ENCODE results near the gene POTEB.
"Not testable (repeated sequence)": the region's sequence is repeated elsewhere in the genome, so short reads cannot be mapped to it uniquely, and the experiment has no call there.

Gene POTEB

DNA sequence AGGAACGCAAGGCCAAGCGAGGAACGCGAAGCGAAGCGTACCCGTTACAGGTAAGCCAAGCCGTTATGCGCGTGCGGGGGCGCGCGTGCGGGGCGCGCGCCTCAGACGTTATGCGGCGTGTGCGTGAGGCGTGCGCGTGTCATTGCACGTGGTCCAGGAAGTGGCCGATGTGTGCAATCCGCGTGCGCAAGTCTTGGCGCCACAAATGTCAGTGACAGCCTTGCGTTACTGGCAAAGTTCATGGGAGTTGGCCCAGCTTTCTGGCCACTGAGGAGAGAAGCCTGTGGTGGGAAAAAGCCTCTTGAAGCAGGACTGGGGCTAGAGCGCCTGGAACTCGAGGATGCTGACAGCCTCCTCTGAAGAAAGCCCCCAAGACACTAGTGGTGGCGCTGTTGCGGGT is at the start of gene POTEB:
TSS of gene POTEB (minus strand) at position 101 of the 400 bp plus-strand sequence. CDS start 489 bp downstream, outside the sequence.
- DNase-seq (ENCODE audit: low read depth in 2 of 2) = not testable (repeated sequence)

DNA sequence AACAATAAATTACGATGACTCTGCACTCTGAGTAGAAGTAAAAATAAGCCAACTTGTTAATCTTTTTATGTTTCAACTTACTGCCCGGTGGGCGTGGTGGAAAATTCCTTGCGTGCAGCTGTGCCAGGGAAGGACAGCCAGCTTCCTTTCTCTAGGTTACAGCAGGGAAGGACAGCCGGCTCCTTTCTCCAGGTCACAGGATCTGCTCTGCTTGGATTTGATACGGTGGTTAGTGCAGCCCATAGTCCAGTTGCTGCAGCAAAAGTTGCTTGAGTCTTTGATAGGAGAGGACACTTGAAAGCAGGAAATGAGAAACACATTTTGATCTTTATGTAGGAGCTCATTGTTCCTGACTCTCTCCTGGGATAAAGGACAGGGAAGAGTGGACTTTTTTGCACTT is 13.4 kb upstream of the POTEB start:
- DNase-seq (ENCODE audit: low read depth in 2 of 2) = not testable (repeated sequence)

DNA sequence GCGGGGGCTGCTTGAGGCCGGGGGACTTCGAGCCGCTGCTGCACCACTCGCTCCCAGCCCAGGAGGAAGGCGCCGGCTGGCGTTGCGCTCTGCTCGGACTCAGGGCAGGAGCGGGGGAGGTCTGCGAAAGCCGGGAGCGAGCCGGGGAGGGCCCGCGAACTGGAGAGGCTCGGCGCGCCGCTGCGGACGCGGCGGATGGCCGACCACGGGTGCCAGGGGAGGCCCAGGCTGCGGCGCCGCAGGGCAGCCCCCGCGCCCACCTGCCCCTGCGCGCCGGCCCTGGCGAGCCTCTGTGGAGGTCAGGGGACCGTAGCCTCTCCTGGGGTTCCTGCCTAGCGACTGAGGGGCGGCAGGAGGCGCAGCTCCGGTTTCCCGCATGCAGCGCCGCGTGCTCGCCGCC is 12.0 kb upstream of the POTEB start:
- DNase-seq (ENCODE audit: low read depth in 2 of 2) = not testable (repeated sequence)

DNA sequence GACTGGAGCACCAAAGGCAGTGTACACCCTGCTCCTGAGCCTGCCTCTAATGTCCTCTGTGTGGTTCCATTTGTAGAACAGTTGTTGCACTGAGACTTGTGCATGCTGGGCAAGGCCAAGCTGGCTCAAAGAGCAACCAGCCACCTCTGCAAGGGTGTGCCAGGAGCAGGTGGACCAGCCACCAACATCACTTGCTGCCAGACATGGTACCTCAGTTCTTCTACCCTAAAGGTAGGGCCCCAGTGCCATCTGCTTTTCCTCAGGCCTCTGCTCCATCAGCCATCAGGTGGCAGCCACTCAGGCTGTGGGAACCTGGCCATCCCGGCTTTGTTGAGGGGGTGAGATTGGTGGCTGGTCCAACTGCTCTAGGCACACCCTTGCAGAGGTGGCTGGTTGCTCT is 38.7 kb downstream of the POTEB start:
- DNase-seq (ENCODE audit: low read depth in 2 of 2) = not testable (repeated sequence)

Measured in stimulated activated CD8-positive, alpha-beta memory T cell treated with anti-CD3 and anti-CD28 coated beads, Interleukin-2, amount 100 ng/mL, for 48 hours (primary cell).